H9 (cell line): ENCODE results near the gene FERMT1. TPM values are rescaled to one million over a fixed set of nuclear protein-coding genes. Genes with fewer than 3 reads are reported as not detected.

ENCODE experiments used
- DNase-seq: peaks from one replicate; pipeline ENCODE4 v3.0.0-alpha.2; 2017
- H2AFZ ChIP-seq: one replicate; pipeline ENCODE4 v1.6.1; 2013; ENCODE audit warnings: mild to moderate bottlenecking, low read length, control low read depth, moderate library complexity
- H2AK5ac ChIP-seq: 2 replicates; pipeline ENCODE4 v1.6.1; 2013; ENCODE audit warnings: low read length, control low read depth, mixed read lengths; ENCODE audit not compliant: insufficient read length
- H2BK120ac ChIP-seq: one replicate; pipeline ENCODE4 v1.6.1; 2013; ENCODE audit warnings: low read depth, mild to moderate bottlenecking, low read length, control low read depth, inconsistent platforms; ENCODE audit not compliant: poor library complexity, severe bottlenecking
- H2BK12ac ChIP-seq: 2 replicates; pipeline ENCODE4 v1.6.1; 2013; ENCODE audit warnings: low read length, control low read depth, mixed read lengths, low read depth; ENCODE audit not compliant: insufficient read length
- H2BK15ac ChIP-seq: 2 replicates; pipeline ENCODE4 v1.6.1; 2013; ENCODE audit warnings: low read depth, low read length, control low read depth
- H2BK20ac ChIP-seq: one replicate; pipeline ENCODE4 v1.6.1; 2013; ENCODE audit warnings: low read depth, mild to moderate bottlenecking, low read length, control low read depth, inconsistent platforms; ENCODE audit not compliant: poor library complexity, severe bottlenecking
- H2BK5ac ChIP-seq: 2 replicates; pipeline ENCODE4 v1.6.1; 2013; ENCODE audit warnings: low read length, control low read depth, mixed read lengths; ENCODE audit not compliant: insufficient read length
- H3K14ac ChIP-seq: 2 replicates; pipeline ENCODE4 v1.6.1; 2013; ENCODE audit warnings: low read length, control low read depth; ENCODE audit not compliant: insufficient read depth
- H3K18ac ChIP-seq: 2 replicates; pipeline ENCODE4 v1.6.1; 2013; ENCODE audit warnings: low read depth, mild to moderate bottlenecking, mixed read lengths, low read length, control low read depth; ENCODE audit not compliant: insufficient read length
- H3K23ac ChIP-seq: 2 replicates; pipeline ENCODE4 v1.6.1; 2013; ENCODE audit warnings: low read length, control low read depth, mixed read lengths, low read depth; ENCODE audit not compliant: insufficient read length
- H3K23me2 ChIP-seq: 2 replicates; pipeline ENCODE4 v1.6.1; 2013; ENCODE audit warnings: low read depth, mild to moderate bottlenecking, mixed read lengths, low read length, control low read depth; ENCODE audit not compliant: insufficient read length, poor library complexity, severe bottlenecking
- H3K27ac ChIP-seq: 2 replicates; pipeline ENCODE4 v1.5.1; 2013; ENCODE audit warnings: low read length, control low read depth, mixed read lengths, low read depth; ENCODE audit not compliant: insufficient read length
- H3K27me3 ChIP-seq: 2 replicates; pipeline ENCODE4 v1.6.1; 2013; ENCODE audit warnings: low read length, control low read depth, inconsistent platforms; ENCODE audit not compliant: insufficient read depth
- H3K4ac ChIP-seq: 2 replicates; pipeline ENCODE4 v1.6.1; 2013; ENCODE audit warnings: low read depth, mild to moderate bottlenecking, control low read depth, inconsistent platforms, low read length, moderate library complexity
- H3K4me1 ChIP-seq: 2 replicates; pipeline ENCODE4 v1.6.1; 2013; ENCODE audit warnings: low read length, control low read depth, inconsistent platforms; ENCODE audit not compliant: insufficient read depth
- H3K4me2 ChIP-seq: 2 replicates; pipeline ENCODE4 v1.6.1; 2013; ENCODE audit warnings: low read length, control low read depth, mixed read lengths; ENCODE audit not compliant: insufficient read length, insufficient read depth
- H3K56ac ChIP-seq: 2 replicates; pipeline ENCODE4 v1.6.1; 2013; ENCODE audit warnings: low read depth, mild to moderate bottlenecking, mixed read lengths, low read length, control low read depth; ENCODE audit not compliant: insufficient read length
- H3K79me1 ChIP-seq: 2 replicates; pipeline ENCODE4 v1.6.1; 2013; ENCODE audit warnings: low read depth, mild to moderate bottlenecking, moderate library complexity, low read length, control low read depth, inconsistent platforms; ENCODE audit not compliant: insufficient read depth, poor library complexity, severe bottlenecking
- H3K79me2 ChIP-seq: 2 replicates; pipeline ENCODE4 v1.6.1; 2013; ENCODE audit warnings: low read length, control low read depth, inconsistent platforms; ENCODE audit not compliant: insufficient read depth
- H3K9ac ChIP-seq: 2 replicates; pipeline ENCODE4 v1.6.1; 2013; ENCODE audit warnings: low read length, control low read depth, mixed read lengths; ENCODE audit not compliant: insufficient read length; ENCODE audit errors: extremely low read depth
- H3K9me3 ChIP-seq: one replicate; pipeline ENCODE4 v1.6.1; 2013; ENCODE audit warnings: low read depth, low read length, inconsistent platforms; ENCODE audit not compliant: control insufficient read depth
- H3T11ph ChIP-seq: one replicate; pipeline ENCODE4 v1.6.1; 2013; ENCODE audit warnings: mild to moderate bottlenecking, low read length, control low read depth, inconsistent platforms
- H4K20me1 ChIP-seq: one replicate; pipeline ENCODE4 v1.6.1; 2013; ENCODE audit not compliant: control insufficient read depth, insufficient read length, insufficient read depth
- H4K5ac ChIP-seq: 2 replicates; pipeline ENCODE4 v1.6.1; 2013; ENCODE audit warnings: low read depth, mild to moderate bottlenecking, mixed read lengths, low read length, control low read depth; ENCODE audit not compliant: insufficient read length
- H4K8ac ChIP-seq: replicated peaks from 2 replicates; pipeline ENCODE4 v1.6.1; 2013; ENCODE audit warnings: low read length, control low read depth, mixed read lengths, low read depth; ENCODE audit not compliant: insufficient read length
- H4K91ac ChIP-seq: 2 replicates; pipeline ENCODE4 v1.6.1; 2013; ENCODE audit warnings: low read depth, mild to moderate bottlenecking, moderate library complexity, mixed read lengths, low read length, control low read depth; ENCODE audit not compliant: insufficient read length
- H3K27ac Mint-ChIP-seq, 3 experiments: 2 replicates in 2 of 3; 3 replicates in 1 of 3; pipeline ENCODE4 v1.8.0; 2020 to 2021; ENCODE audit warnings: mixed read lengths in 3 of 3, mild to moderate bottlenecking in 1 of 3, moderate library complexity in 1 of 3
- H3K27me3 Mint-ChIP-seq: 2 replicates; pipeline ENCODE4 v1.8.0; 2021; ENCODE audit warnings: low read depth, mild to moderate bottlenecking, moderate library complexity, mixed read lengths
- H3K36me3 Mint-ChIP-seq, 3 experiments: 2 replicates in 2 of 3; 3 replicates in 1 of 3; pipeline ENCODE4 v1.8.0; 2020 to 2021; ENCODE audit warnings: low read depth in 3 of 3, mixed read lengths in 3 of 3; ENCODE audit not compliant: insufficient read depth in 1 of 3
- H3K4me1 Mint-ChIP-seq, 2 experiments: 2 replicates each; pipeline ENCODE4 v1.8.0; 2020; ENCODE audit warnings: mixed read lengths in 2 of 2
- H3K4me3 Mint-ChIP-seq, 2 experiments: 2 replicates in 1 of 2; 3 replicates in 1 of 2; pipeline ENCODE4 v1.8.0; 2020 to 2021; ENCODE audit warnings: mild to moderate bottlenecking in 2 of 2, mixed read lengths in 2 of 2, moderate library complexity in 1 of 2
- H3K9me3 Mint-ChIP-seq, 2 experiments: 2 replicates in 1 of 2; 3 replicates in 1 of 2; pipeline ENCODE4 v1.8.0; 2020; ENCODE audit warnings: mild to moderate bottlenecking in 2 of 2, mixed read lengths in 2 of 2, moderate library complexity in 1 of 2
- WGBS: extraction: QIAGEN DNeasy Blood & Tissue Kit; methylation state at CpG from one replicate; pipeline ENCODE4 v1.1.7; 2013; ENCODE audit warnings: missing lambda C conversion rate, low lambda C conversion rate, mixed read lengths; ENCODE audit not compliant: insufficient read length; ENCODE audit errors: extremely low coverage; 5-methylcytosine and 5-hydroxymethylcytosine counted together
- total RNA-seq: library from RNA; stranded (reverse); gene quantifications from 2 replicates; pipeline ENCODE4 v1.2.1, GENCODE V29; 2021
- TF ChIP-seq, protein P1 (sequence below): fragments of 200-600 bp; sonication (generic); conservative IDR thresholded peaks from 3 replicates; pipeline ENCODE4 v1.8.0; 2021; ENCODE audit warnings: antibody characterized with exemption, mild to moderate bottlenecking

FERMT1 gene
- total RNA-seq, 1 experiment from 2014 or later, result 9.6 TPM

DNA sequence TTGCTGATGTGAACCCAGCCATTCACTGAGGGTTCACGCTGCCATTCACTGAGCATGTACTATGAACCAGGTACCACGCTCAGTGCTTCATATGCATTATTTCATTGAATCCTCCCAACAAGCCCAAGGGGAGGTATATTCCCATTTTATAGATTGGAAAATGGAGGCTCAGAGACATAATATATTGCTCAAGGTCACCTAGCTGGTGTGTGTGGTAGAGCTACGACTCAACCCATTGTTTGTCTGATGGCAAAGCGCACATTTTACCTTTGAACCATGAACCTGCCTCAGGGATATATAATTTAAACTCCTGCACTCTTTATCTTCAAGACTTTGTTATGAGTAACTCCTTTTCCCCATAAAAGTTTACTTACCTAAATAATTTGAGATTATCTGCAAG, 28.3 kb downstream of the FERMT1 start:
- Mint-ChIP-seq H3K27ac (no peak overlapping the region), H3K4me1 (peaks cover 3% of the 10 kb centered on the region in 2 experiments; a peak in 1 of 4 replicates), H3K9me3 (no peaks in the 10 kb centered on the region), H3K27me3 (no peaks in the 10 kb centered on the region), H3K36me3 (peaks cover 0 to 2% (median 2%) of the 10 kb centered on the region in 3 experiments; a peak in 3 of 7 replicates), H3K4me3 (no peak overlapping the region)
- H2AK5ac ChIP-seq, result no peak overlapping the region
- no peak overlapping the region for H3K4ac ChIP-seq
- H3K4me1 ChIP-seq, result no peaks in the 10 kb centered on the region
- H3K79me2 ChIP-seq, result no peaks in the 10 kb centered on the region
- H3K27ac ChIP-seq, result no peak overlapping the region
- H4K91ac ChIP-seq, result no peak overlapping the region
- no peak overlapping the region for H3K14ac ChIP-seq
- no peak overlapping the region for H3K18ac ChIP-seq
- no peak overlapping the region for H3K56ac ChIP-seq
- no peak overlapping the region for H2BK120ac ChIP-seq
- H2AFZ ChIP-seq, result no peak overlapping the region
- H4K5ac ChIP-seq, result no peak overlapping the region
- H3K79me1 ChIP-seq, result no peaks in the 10 kb centered on the region
- no peak overlapping the region for H2BK12ac ChIP-seq
- H3K4me2 ChIP-seq, result no peak overlapping the region
- DNase-seq, result no peak
- TF ChIP-seq, protein P1, sequence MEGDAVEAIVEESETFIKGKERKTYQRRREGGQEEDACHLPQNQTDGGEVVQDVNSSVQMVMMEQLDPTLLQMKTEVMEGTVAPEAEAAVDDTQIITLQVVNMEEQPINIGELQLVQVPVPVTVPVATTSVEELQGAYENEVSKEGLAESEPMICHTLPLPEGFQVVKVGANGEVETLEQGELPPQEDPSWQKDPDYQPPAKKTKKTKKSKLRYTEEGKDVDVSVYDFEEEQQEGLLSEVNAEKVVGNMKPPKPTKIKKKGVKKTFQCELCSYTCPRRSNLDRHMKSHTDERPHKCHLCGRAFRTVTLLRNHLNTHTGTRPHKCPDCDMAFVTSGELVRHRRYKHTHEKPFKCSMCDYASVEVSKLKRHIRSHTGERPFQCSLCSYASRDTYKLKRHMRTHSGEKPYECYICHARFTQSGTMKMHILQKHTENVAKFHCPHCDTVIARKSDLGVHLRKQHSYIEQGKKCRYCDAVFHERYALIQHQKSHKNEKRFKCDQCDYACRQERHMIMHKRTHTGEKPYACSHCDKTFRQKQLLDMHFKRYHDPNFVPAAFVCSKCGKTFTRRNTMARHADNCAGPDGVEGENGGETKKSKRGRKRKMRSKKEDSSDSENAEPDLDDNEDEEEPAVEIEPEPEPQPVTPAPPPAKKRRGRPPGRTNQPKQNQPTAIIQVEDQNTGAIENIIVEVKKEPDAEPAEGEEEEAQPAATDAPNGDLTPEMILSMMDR, result no peak
- no peak overlapping the region for H4K8ac ChIP-seq
- H2BK5ac ChIP-seq, result no peak overlapping the region
- H2BK20ac ChIP-seq, result no peak overlapping the region
- no peaks in the 10 kb centered on the region for H3K9me3 ChIP-seq
- no peaks in the 10 kb centered on the region for H3K23me2 ChIP-seq
- no peak overlapping the region for H3K23ac ChIP-seq
- H3K27me3 ChIP-seq, result no peaks in the 10 kb centered on the region
- H3T11ph ChIP-seq, result no peak overlapping the region
- H3K9ac ChIP-seq, result no peak overlapping the region
- H2BK15ac ChIP-seq, result no peak overlapping the region
- no peaks in the 10 kb centered on the region for H4K20me1 ChIP-seq
- WGBS, result no CpG with 5 or more reads among the region's 4 CpGs
